Breast epithelium (tissue), 4 donors: ENCODE data around the gene MAD2L2. TPM values are rescaled to one million over a fixed set of nuclear protein-coding genes. Genes with fewer than 3 reads are reported as not detected.

ENCODE experiments used
- DNase-seq, 2 donors: peaks; one replicate each; pipeline ENCODE4 v3.0.0-alpha.2; 2019; ENCODE audit warnings: low spot score in 2 of 2
- H3K27ac ChIP-seq, 2 donors: fragments of 200-600 bp; sonication (generic) in 1 of 2; one replicate each; pipeline ENCODE4 v1.5.1; 2016 to 2019; ENCODE audit warnings: mild to moderate bottlenecking in 1 of 2
- H3K27me3 ChIP-seq, 2 donors: fragments of 200-600 bp; sonication (generic) in 1 of 2; one replicate each; pipeline versions ENCODE4 v1.5.1 to v1.6.0; 2017 to 2019; ENCODE audit warnings: control low read depth in 1 of 2, mild to moderate bottlenecking in 1 of 2
- H3K36me3 ChIP-seq: fragments of 200-600 bp; one replicate; pipeline ENCODE4 v1.5.1; 2019
- H3K4me1 ChIP-seq, 2 donors: fragments of 200-600 bp; sonication (generic); one replicate each; pipeline ENCODE4 v1.5.1; 2016 to 2019; ENCODE audit warnings: control low read depth in 1 of 2
- H3K4me3 ChIP-seq, 3 donors: fragments of 200-600 bp; sonication (generic); 1 replicate in 2 of 3; 2 replicates in 1 of 3; pipeline ENCODE4 v1.5.1; 2016 to 2019; ENCODE audit warnings: mild to moderate bottlenecking in 3 of 3, moderate library complexity in 2 of 3
- H3K9me3 ChIP-seq, 2 donors: fragments of 200-600 bp; sonication (generic) in 1 of 2; one replicate each; pipeline ENCODE4 v1.5.1; 2016 to 2019; ENCODE audit warnings: control low read depth in 1 of 2
- CTCF ChIP-seq, 3 donors: fragments of 450-650 bp; IDR thresholded peaks; one replicate each; pipeline ENCODE4 v1.5.1; 2016 to 2017; ENCODE audit warnings: antibody characterized with exemption in 3 of 3, mild to moderate bottlenecking in 3 of 3, moderate library complexity in 3 of 3
- POLR2A ChIP-seq: fragments of 450-650 bp; IDR thresholded peaks from one replicate; pipeline ENCODE4 v1.6.1; 2016; ENCODE audit warnings: antibody characterized with exemption, mild to moderate bottlenecking, moderate library complexity
- POLR2AphosphoS5 ChIP-seq, 3 donors: sonication (generic); formaldehyde crosslinking; IDR thresholded peaks; one replicate each; pipeline ENCODE4 v1.6.1; 2017; ENCODE audit warnings: antibody characterized with exemption in 3 of 3
- intact Hi-C: fragments of 100-400 bp; cut with DNase I; formaldehyde crosslinking; loops from one replicate; pipeline ENCODE4 v1.15.1; 2023; ENCODE audit warnings: low total_unique reads
- total RNA-seq, 3 donors: library from RNA; depleted of rRNA; stranded (reverse); fragments of >200 nt; gene quantifications; one replicate each; pipeline ENCODE4 v1.1.0, GENCODE V29; 2016

The MAD2L2 gene
- total RNA-seq, 3 donors from 2014 or later: 31.8 to 58.7 (median 47.7) TPM

GRCh38 chr1:11671544-11672286 is 9.2 kb downstream of the MAD2L2 start:
- H3K4me1 ChIP-seq: no peaks in the 10 kb centered on the region
- no peak overlapping the region for H3K27ac ChIP-seq
- H3K36me3 ChIP-seq: peaks cover 8% of the 10 kb centered on the region
- TF ChIP-seq CTCF (IDR thresholded peaks at IDR 0.05): no peak
- TF ChIP-seq POLR2AphosphoS5 (IDR thresholded peaks at IDR 0.05): no peak
- TF ChIP-seq POLR2A: no peak
- H3K9me3 ChIP-seq: no peaks in the 10 kb centered on the region
- intact Hi-C loops: loop anchor here (10.0 kb wide), 1 partner anchor 53 kb away; no protein-coding TSS in a partner anchor
- no peak for DNase-seq
- H3K27me3 ChIP-seq: no peaks in the 10 kb centered on the region
- H3K4me3 ChIP-seq: no peak overlapping the region

GRCh38 chr1:11671205-11671543 is 9.8 kb downstream of the MAD2L2 start:
- Histone ChIP-seq H3K36me3 (peaks cover 8% of the 10 kb centered on the region), H3K4me1 (no peaks in the 10 kb centered on the region), H3K9me3 (no peaks in the 10 kb centered on the region), H3K4me3 (no peak overlapping the region), H3K27me3 (no peaks in the 10 kb centered on the region), H3K27ac (no peak overlapping the region)
- DNase-seq: no peak
- intact Hi-C loops: loop anchor here (10.0 kb wide), 1 partner anchor 54 kb away; no protein-coding TSS in a partner anchor
- TF ChIP-seq POLR2AphosphoS5 (IDR thresholded peaks at IDR 0.05) (no peak), POLR2A (no peak), CTCF (IDR thresholded peaks at IDR 0.05) (no peak)

- H3K9me3 ChIP-seq: no peaks in the 10 kb centered on the region
- H3K36me3 ChIP-seq: peaks cover 8% of the 10 kb centered on the region
- H3K4me1 ChIP-seq: no peaks in the 10 kb centered on the region
- intact Hi-C loops: loop anchor here (10.0 kb wide), 1 partner anchor 54 kb away; no protein-coding TSS in a partner anchor
- H3K4me3 ChIP-seq: no peak overlapping the region
- H3K27me3 ChIP-seq: no peaks in the 10 kb centered on the region
- no peak for DNase-seq
- TF ChIP-seq POLR2AphosphoS5 (IDR thresholded peaks at IDR 0.05) (no peak), CTCF (IDR thresholded peaks at IDR 0.05) (no peak), POLR2A (no peak)
- no peak overlapping the region for H3K27ac ChIP-seq
These were observed 10.2 kb downstream of the MAD2L2 start for GRCh38 chr1:11670747-11671146.

- no peaks in the 10 kb centered on the region for H3K9me3 ChIP-seq
- no peaks in the 10 kb centered on the region for H3K4me1 ChIP-seq
- TF ChIP-seq POLR2A: no peak
- no peak for TF ChIP-seq POLR2AphosphoS5 (IDR thresholded peaks at IDR 0.05)
- TF ChIP-seq CTCF (IDR thresholded peaks at IDR 0.05): no peak
- no peak overlapping the region for H3K4me3 ChIP-seq
- DNase-seq: no peak
- no peaks in the 10 kb centered on the region for H3K27me3 ChIP-seq
- no peak overlapping the region for H3K27ac ChIP-seq
- H3K36me3 ChIP-seq: no peaks in the 10 kb centered on the region
- intact Hi-C loops: no loop called here
These were observed 12.4 kb downstream of the MAD2L2 start for GRCh38 chr1:11668516-11668915.

GRCh38 chr1:11664336-11665065 is 16.4 kb downstream of the MAD2L2 start:
- no peak for TF ChIP-seq POLR2A
- TF ChIP-seq CTCF (IDR thresholded peaks at IDR 0.05): no peak
- TF ChIP-seq POLR2AphosphoS5 (IDR thresholded peaks at IDR 0.05): no peak
- Histone ChIP-seq H3K4me1 (no peaks in the 10 kb centered on the region), H3K9me3 (no peaks in the 10 kb centered on the region), H3K36me3 (no peaks in the 10 kb centered on the region), H3K27me3 (no peaks in the 10 kb centered on the region), H3K27ac (peak overlapping the region; percentile 80 to 92), H3K4me3 (peak overlapping the region; percentile 59 to 89 (median 66))
- intact Hi-C loops: no loop called here
- DNase-seq: no peak
